Nephron (organoid): Measurements from ENCODE around the gene KCNJ16.

Source experiments
- H3K27ac Mint-ChIP-seq, 3 experiments: 2 replicates each; pipeline ENCODE4 v1.8.0; 2020; ENCODE audit warnings: mixed read lengths in 3 of 3, mild to moderate bottlenecking in 2 of 3, moderate library complexity in 1 of 3
- H3K27me3 Mint-ChIP-seq: 2 replicates; pipeline ENCODE4 v1.8.0; 2021; ENCODE audit warnings: low read depth, mild to moderate bottlenecking, moderate library complexity, mixed read lengths
- H3K36me3 Mint-ChIP-seq: 2 replicates; pipeline ENCODE4 v1.8.0; 2020; ENCODE audit warnings: low read depth, mixed read lengths
- H3K4me1 Mint-ChIP-seq: 2 replicates; pipeline ENCODE4 v1.8.0; 2020; ENCODE audit warnings: mixed read lengths
- H3K4me3 Mint-ChIP-seq, 3 experiments: 2 replicates each; pipeline ENCODE4 v1.8.0; 2020; ENCODE audit warnings: mild to moderate bottlenecking in 3 of 3, mixed read lengths in 3 of 3, moderate library complexity in 2 of 3
- H3K9me3 Mint-ChIP-seq: 2 replicates; pipeline ENCODE4 v1.8.0; 2020; ENCODE audit warnings: mixed read lengths
- CTCF ChIP-seq, 3 experiments: fragments of 200-600 bp; sonication (generic); IDR thresholded peaks; one replicate each; pipeline ENCODE4 v1.5.0; 2021; ENCODE audit warnings: antibody characterized with exemption in 3 of 3; ENCODE audit not compliant: unreplicated experiment in 3 of 3

KCNJ16 gene

DNA sequence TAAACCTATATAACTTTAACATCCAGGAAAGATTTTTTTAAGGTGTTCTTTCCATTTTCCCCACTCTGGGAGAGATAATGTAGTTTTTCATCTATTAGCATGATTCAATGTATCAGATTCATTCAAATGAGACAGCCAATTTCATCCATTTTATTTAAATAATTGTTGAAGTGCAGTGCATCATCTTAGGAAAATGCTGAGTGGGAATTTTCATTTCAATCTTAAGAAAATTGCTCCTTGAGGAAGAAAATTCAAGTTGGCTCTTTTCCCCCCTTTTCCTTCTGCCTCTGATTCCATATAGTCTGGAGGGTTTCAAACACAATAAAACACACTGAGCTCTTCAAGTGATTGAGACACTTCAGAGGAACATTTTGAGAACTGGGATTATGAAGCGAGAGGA, 3.4 kb upstream of the KCNJ16 start:
- no peak for TF ChIP-seq CTCF (IDR thresholded peaks at IDR 0.05; ENCODE audit: unreplicated experiment in 3 of 3)
- Mint-ChIP-seq H3K27ac (peak overlapping the region; percentile 41 to 77 (median 47)), H3K4me1 (peaks cover 62% of the 10 kb centered on the region), H3K4me3 (no peak overlapping the region), H3K36me3 (no peaks in the 10 kb centered on the region), H3K27me3 (no peaks in the 10 kb centered on the region), H3K9me3 (no peaks in the 10 kb centered on the region)

GRCh38 chr17:70072546-70073309, 2.3 kb upstream of the KCNJ16 start:
- H3K27me3 Mint-ChIP-seq: no peaks in the 10 kb centered on the region
- peaks cover 62% of the 10 kb centered on the region for H3K4me1 Mint-ChIP-seq
- no peaks in the 10 kb centered on the region for H3K9me3 Mint-ChIP-seq
- peak overlapping the region; percentile 81 to 94 (median 93) for H3K27ac Mint-ChIP-seq
- TF ChIP-seq CTCF (IDR thresholded peaks at IDR 0.05; ENCODE audit: unreplicated experiment in 3 of 3): no peak
- no peaks in the 10 kb centered on the region for H3K36me3 Mint-ChIP-seq
- H3K4me3 Mint-ChIP-seq: no peak overlapping the region

GRCh38 chr17:70073310-70073709, 1.7 kb upstream of the KCNJ16 start:
- Mint-ChIP-seq H3K27me3 (no peaks in the 10 kb centered on the region), H3K36me3 (no peaks in the 10 kb centered on the region), H3K4me1 (peaks cover 62% of the 10 kb centered on the region), H3K9me3 (no peaks in the 10 kb centered on the region), H3K4me3 (no peak overlapping the region), H3K27ac (peak overlapping the region; percentile 81 to 94 (median 93))
- no peak for TF ChIP-seq CTCF (IDR thresholded peaks at IDR 0.05; ENCODE audit: unreplicated experiment in 3 of 3)

- Mint-ChIP-seq H3K4me1 (peaks cover 65% of the 10 kb centered on the region), H3K4me3 (no peak overlapping the region), H3K27ac (peak overlapping the region; percentile 81 to 94 (median 93)), H3K27me3 (no peaks in the 10 kb centered on the region), H3K9me3 (no peaks in the 10 kb centered on the region), H3K36me3 (peaks cover 2% of the 10 kb centered on the region)
- no peak for TF ChIP-seq CTCF (IDR thresholded peaks at IDR 0.05; ENCODE audit: unreplicated experiment in 3 of 3)
These were observed 1.2 kb upstream of the KCNJ16 start for GRCh38 chr17:70073799-70074198.

DNA sequence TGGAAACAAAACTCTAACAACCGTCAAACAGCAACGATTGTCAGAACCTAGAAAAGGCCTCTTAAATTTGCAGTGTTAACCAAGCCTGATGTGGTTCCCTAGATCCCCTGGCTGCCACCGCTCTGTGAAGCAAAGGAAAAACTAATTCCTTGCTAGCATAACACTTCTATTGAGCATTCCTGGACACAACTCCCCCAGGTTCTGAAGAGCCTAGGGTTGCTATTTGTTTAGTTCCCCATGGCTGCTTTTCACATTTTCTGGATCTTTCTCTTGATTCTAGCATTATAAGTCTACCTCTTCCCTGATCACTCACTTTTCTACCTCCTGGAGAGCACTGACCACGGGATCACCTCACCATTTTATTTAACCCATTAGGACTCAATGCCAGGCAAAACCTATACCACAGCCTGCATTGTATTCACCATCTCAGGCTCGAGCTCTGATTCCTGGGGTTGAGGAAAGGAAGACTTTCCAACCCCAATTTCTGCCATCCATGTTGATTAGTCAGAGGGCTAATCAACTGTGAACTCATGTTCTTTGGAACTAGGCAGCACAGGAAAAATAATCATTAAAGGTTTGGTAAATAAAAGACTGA, 692 bp upstream of the KCNJ16 start:
- peak overlapping the region in 2 of 3 experiments; percentile 2 to 73 for H3K4me3 Mint-ChIP-seq
- TF ChIP-seq CTCF (IDR thresholded peaks at IDR 0.05; ENCODE audit: unreplicated experiment in 3 of 3): no peak
- H3K36me3 Mint-ChIP-seq: peaks cover 5% of the 10 kb centered on the region
- H3K27ac Mint-ChIP-seq: peak overlapping the region; percentile 81 to 94 (median 93)
- peaks cover 68% of the 10 kb centered on the region for H3K4me1 Mint-ChIP-seq
- H3K9me3 Mint-ChIP-seq: no peaks in the 10 kb centered on the region
- H3K27me3 Mint-ChIP-seq: no peaks in the 10 kb centered on the region
